Ureter (tissue), 1 donor: ENCODE measurements around the gene KCNJ15. TPM values are rescaled to one million over a fixed set of nuclear protein-coding genes. Genes with fewer than 3 reads are reported as not detected.

Experiments used
- DNase-seq: peaks from one replicate; pipeline ENCODE4 v3.0.0-alpha.2; 2020; ENCODE audit warnings: low spot score
- total RNA-seq: library from RNA; stranded (reverse); gene quantifications from one replicate; pipeline ENCODE4 v1.2.4, GENCODE V29; 2023
- donor health status: DM: yes; HTN: yes; CAD: no.

Gene KCNJ15
- total RNA-seq, 1 donor from 2014 or later: 58.5 TPM

DNA sequence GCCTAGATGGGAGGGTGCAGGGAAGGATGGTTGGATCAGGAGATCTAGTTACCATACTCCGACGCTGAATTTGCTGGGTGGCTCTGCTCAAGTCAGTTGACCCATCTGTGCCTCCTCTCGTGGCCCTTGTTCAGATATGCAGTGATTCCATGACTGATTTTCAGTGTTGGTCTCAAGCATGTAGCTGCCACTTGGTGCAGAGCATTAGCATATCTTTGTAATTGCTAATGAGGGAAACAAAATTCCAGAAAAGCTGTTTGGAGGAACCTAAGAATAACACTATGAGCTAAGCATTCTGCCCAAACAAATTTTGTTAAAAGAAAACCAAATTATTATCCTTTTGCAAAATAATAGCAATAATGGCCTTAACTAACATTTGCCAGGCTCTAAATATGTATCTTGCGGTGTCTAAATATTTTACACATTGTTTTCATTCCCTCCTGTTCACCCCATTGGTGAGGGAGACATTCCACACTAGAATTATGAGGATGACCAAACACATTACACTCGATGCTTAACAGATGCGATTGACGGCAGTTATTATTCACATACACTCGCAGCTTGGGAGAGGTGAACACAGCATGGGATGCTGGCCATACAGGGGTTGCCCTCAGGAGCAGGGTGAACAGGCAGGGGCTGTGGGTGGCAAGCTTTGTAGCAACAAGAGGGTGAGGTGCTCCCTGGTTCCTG lies 69.1 kb downstream of the KCNJ15 start:
- no peak for DNase-seq

DNA sequence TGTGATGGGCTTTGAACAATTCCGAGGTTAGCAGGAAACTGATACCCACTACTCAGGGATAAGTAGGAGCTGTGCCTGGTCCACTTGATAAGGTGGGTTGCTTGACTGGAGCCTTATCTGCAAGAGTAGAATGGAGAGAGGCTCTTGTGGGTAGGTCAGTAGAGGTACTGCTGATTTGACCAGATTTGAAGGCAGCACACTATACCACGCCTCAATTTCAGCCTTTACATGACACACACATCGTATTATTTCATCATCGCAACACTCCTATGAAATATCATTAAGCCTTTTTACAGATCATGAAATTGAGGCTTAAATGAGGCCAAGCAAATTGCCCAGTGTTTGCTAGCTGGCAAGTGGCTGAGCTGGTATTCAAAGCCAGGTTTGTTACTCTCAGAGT lies 69.6 kb downstream of the KCNJ15 start:
- no peak for DNase-seq

DNA sequence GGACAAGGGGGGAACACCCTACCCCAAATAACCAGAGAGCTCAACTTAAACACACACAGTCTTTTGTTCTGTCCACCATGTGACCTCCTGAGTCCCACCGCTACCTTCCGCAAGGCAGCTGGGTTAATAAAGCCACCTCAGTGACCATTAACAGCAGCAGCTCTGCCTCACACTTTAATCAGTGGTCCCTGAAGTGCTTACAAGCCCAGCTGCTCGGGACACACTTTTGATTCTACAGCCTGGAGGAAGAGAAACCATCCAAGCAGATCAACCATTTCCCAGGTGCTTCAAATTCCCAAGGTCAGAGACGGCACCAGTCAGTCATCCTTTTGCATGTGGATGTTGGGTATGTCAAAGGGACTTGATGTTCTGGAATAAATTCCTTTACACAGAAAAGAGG lies 70.1 kb downstream of the KCNJ15 start:
- DNase-seq: no peak

DNA sequence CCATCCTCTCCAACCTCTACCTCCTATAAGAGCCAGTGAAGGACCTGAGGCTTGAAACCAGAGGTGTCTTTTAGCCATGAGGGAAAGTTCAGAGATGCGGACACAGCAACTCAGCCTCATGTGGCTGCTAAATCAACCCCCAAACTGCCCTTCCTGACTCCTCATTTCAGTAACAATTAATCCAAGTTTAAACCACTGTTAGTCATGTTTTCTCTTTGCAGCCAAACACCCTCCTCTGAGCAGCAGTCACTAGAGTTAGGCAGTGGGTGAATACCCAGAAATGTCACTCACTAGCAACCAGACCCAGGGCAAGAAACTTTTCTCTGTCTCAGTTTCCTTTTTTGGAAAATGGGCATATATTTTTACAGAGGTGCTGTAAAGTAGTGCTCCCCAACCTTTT lies 71.2 kb downstream of the KCNJ15 start:
- no peak for DNase-seq

DNA sequence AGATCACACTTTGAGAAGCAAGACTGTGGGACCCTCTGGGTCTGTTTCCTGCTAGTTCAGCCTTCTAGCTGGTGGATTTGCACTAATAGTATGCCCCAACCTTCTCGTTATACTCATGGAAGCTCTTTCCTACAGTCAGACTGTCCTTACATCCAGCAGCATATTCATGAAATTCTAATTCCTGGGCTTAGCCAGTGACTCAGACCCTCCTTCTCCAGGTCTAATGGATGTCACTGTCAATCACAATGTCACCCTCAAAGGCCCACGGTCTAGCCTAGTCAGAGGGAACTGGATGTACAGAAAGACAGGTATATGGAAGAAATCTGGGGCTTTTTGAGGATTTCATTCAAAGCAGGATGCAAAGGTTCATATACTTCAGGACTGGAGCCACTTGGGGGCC lies 72.4 kb downstream of the KCNJ15 start:
- DNase-seq: no peak

DNA sequence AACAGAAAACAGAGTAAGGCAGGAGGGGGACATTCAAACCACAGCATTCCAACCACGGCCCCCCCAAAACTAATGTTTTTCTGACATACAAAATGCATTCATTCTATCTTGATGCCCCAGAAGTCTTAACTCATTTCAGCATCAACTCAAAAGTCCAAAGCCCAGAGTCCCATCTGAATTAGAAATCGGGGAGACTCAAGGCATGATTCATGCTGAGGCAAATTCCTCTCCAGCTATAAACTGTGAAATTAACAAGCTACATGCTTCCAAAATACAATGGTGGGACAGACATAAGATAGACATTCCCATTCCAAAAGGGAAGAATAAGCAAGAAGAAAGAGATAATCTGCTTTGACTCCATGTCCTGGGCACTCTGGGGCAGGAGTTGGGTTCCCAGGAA lies 73.9 kb downstream of the KCNJ15 start:
- DNase-seq: no peak

DNA sequence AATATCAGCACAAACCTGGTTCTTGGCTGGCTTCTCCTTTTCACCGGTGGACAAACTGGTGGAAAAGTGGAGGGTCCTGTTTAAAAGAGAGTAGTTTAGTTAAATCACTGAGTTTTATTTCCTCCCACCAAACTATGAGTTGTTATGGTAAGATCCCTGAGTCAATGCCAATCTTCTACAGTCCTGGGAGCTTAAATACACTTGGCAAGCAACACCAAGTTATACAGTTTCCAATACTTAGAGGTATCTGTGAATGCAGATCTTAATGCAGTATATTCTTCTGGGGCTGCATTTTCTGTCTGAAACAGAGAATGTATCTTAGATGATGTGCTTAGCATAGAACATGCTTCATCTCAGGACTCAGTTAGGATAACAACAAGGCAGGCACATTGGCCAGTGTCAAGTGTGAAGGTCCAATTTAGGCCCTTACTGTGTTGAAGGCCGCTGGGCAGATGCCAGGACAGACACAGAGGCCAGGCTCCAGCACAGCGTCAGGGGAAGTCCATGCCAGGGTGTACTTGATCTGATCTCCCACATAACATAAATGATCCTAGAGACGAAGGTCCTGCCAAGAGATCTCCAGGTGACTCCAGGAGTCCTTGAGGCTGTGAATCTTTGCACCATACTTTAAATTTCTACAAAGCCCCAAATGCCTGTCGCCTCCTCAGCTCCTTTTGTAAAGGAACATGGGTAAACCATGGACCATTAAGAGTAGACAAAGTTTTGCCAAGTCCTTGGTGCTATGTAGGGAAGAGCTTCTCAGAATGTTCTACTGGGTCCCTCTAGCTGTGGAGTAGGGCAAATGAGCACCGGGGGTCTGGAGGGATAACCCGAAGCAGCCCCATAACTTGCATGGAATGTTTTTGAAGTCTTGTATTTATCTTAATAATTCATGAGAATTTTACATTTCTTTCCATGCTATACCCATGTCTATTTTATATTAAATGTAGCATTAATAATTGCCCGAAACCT lies 76.8 kb downstream of the KCNJ15 start:
- DNase-seq: no peak

DNA sequence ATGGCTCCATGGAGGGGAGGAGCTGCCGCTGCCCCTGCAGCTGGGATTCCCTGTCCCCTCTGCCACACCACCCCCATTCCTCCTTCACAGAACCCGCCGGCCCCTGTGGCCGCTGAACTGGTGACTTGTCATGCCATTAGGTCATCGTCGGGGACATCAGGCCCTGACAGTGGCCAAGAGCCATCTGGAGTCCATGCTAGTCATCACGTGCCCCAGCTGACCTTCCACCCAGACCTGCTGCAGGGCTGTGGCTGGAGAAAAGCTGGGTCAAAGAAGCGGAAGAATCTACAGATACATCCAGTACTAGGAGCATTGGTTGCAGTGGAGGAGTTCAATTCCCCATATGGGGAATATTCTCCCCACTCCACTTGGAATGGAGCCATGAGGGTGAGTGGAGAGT lies 78.1 kb downstream of the KCNJ15 start:
- DNase-seq: no peak

DNA sequence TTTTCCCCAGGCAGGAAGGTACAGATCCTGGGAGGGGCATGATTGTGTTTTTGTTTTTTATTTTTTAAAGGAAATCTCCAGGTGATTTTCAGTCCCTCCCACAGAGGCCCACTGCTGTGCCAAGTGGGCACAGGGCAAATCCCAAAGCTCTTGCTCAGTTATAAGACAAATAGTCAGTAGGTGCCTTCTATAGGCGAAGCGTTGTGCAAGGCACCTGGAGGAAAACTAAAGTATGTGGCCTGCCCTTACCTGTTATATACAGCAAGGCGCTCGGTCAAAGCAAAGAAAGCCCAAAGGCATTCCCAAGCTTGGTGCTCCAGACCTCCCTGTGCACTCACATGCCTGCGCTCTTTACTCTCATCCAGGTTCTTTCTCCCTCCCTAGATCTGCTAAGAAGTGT lies 81.0 kb downstream of the KCNJ15 start:
- no peak for DNase-seq

DNA sequence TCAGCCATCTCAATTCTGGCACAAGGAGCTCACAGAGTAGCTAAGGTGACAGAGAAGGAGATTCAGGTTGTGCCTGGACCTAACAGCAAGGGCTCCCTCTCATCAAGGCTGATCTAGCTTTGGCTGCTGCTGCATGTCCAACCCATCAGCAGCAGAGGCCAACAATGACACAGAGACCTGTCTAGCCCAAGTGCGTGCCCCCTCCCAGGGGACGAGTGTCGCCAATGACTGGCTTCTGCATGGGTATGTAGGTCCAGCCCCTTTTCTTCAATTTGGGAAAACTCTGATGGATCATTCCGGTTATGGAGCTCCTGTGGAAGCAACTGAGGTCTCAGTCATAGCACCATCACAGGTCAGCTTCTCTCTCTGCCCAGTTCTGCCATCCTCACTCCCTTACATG lies 83.3 kb downstream of the KCNJ15 start:
- DNase-seq: no peak

DNA sequence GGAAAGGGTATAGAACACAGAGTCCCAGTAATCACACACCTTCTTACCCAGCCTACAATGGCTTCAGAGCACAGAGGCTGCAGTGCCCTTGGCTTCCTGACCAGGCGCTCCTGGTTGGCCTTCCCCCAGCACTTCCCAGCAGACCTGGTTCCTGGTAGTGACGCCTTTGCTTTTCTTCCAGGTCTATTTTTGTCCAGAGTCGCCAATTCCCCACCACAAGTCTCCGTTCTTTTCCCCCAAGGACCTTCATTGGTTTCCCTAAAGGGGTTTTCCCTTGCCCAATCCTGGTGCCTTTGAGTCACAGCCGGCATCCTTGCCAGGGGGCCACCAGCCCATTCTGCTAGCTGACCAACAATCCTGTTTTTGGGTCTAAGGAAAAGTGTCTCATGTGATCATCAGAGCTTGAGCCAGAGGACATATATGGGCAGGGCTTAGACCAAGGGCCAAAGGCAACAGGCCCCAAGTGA lies 84.8 kb downstream of the KCNJ15 start:
- no peak for DNase-seq

DNA sequence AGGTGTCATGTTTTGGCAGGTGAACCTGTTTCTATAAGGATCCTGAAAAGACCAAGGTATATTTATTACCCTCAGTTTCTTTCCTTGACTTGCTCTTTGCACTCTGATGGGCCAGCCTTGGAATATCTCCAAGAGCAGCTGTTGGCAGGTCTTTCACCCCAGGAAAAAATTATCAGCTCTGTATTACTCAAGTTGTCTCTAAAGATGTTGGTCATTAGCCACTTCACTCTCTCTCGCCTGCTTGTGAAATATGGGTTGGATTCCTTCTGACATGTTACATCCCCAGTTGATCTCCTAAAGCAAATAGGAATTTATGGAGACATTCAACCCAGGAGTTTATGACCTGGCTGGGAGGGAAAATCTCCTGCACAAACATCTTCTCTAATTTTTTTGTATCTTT lies 85.9 kb downstream of the KCNJ15 start:
- DNase-seq: no peak

DNA sequence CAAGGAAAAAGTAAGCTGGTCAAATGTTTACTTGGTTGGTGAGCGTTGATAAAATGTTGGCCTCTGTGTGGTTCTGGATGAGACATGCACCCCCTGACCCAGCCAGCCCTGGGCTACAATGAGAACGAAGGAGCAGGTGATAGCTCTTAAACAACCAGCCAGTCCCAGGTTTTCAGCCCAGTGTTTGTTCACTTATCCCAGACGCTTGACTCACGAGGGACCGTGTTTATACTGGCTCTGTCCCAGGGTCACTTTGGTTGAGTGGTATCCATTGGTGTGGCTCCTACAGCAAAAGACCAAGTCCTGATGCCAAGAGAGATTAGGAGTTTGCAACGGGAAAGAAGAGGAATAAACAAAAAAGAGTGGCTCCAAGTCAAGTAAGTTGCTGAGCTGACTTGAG lies 86.9 kb downstream of the KCNJ15 start:
- DNase-seq: peak; percentile 70

DNA sequence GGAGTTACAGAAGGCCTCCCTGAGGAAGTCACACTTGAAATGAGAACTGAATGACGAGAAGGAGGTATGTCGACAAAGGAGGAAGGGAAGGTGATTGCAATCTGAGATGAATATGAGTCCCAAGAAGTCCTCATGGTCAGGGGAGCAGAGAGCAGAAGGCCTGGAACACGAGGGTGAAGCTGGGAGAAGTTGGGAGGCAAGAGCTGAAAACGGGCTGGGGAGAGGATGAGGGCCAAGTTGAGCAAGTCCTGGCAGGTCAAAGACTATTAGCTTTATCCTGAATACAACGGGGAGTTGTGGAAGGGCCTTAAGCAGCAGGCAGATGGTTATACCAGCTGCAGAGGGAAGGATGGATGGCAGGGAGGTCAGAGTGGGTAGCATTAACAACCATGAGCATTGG lies 89.5 kb downstream of the KCNJ15 start:
- DNase-seq: no peak

DNA sequence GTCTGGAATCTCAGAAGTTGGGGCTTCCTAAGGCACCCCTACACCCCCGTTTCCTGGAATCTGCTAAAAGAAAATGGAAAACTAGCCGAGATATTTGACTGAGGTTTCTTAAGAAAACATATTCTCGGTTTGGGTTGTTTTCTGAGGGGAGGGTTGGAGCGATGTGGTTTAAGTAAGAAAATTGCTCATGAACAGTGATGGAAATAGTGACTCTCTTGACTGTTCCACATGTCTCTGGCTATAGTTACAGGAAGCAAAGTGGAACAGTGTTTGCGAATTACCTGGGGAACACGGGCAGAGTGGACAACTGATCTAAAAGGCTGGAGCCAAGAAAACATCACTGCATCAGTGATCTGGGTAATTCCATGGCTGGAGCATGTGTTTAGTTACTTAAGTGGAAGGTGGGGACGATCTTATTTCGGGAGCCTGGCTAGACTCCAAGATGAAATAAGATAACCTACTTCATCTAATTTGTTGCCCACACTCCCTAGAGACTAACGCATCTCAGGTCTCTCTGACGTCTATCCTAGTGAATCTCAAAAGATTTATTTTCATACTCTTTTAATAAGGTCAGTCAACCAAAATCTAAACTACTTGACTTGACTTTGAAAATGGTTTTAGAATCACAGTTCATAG lies 92.4 kb downstream of the KCNJ15 start:
- DNase-seq: peak; percentile 24

DNA sequence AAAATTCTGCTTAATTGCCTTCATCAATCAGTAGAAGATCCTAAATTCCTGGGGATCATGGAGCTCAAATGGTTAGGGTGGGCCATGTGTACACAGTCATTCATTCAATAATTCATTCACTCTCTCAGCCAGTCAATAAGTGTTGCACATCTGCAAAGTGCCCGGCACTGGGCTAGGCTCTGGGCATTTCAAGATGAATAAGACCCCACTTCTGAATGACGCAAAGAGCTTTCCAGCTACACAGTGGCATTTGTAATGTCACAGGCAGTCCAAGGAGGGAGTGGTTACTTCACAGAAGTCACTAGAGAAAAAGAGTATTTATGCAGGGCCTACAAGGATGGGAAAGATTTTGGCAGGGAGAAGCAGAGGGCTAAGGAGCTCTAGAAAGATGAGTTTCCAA lies 93.2 kb downstream of the KCNJ15 start:
- no peak for DNase-seq

DNA sequence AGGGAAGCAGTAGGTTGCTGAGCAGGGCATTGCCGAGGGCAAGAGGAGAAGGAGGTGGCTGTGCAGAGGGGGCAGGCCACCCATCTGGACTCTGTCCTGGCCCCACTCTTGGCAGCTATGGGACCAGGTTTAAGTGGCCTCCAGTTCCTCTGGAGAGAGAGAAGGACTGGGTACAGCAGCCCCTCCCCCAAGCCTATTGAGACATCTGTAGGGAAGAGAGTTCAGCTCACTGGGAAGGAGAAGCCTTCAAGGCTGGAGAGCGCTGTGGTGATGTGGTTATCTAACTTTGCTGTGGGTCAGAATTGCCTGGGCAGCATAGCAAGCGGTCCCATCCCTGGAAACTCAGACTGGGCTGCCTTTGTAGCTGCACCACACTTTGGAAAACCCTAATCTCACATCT lies 93.9 kb downstream of the KCNJ15 start:
- DNase-seq: no peak

DNA sequence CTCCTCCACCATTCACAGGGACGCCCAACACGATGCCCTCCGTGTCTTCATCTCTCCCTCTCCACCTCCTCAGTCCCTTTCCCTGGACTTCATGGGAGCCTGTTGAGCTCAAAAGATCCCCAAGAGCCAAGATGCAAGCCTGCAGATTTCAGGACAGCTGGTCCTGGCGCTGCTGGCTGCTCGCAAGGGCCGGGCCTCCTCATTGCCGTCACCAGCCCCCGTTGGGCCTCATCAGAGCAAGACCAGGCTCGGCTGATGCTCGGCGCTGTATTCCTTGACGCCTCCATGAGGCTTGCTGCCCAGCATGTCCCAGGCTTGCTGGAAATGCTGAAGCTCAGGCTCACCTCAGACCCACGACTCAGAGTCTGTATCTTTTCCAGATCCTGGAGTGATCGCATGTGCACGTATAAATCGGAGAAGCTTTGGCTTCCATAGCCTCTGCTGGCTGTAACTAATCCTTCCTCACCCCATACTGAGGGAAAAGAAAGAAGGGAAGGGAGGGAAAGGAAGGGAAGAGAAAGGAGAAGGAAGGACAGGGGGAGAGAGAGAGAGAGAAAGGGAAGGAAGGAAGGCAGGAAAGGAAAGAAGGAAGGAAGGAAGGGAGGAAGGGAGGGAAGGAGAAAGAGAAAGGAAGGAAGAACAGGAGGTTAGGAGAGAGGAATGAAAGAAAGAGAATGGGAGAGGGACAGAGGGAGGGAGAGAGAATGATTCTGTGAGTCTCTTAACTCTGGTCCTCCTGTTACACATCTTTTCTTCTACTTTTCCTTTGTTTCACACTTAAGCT lies 94.6 kb downstream of the KCNJ15 start:
- no peak for DNase-seq

DNA sequence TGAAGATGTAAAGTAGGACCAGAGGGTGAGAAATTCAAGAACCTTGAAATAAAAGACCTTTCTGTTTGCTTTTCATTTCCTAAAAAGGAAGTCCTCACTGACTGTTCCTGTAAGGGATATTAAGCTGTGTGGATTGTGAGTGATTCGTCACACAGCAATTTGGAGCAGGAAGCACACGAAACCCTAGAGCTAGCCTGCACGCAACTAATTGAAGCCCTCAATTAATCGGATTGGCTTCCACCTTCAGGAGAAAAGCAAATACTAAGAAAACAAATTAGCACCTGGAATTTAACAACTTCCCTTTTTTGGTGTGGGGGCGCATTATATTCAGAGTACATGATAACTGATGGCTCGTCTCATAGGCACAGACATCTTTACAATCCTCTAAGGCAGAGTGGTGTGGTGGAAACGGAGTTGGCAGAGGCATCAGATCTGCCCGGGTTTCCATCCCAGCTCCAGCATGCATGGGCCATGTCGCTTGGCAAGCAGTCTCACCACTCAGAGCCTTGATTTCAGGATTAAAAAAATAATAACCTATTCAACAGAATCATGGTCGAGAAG lies 95.2 kb downstream of the KCNJ15 start:
- peak; percentile 36 for DNase-seq

DNA sequence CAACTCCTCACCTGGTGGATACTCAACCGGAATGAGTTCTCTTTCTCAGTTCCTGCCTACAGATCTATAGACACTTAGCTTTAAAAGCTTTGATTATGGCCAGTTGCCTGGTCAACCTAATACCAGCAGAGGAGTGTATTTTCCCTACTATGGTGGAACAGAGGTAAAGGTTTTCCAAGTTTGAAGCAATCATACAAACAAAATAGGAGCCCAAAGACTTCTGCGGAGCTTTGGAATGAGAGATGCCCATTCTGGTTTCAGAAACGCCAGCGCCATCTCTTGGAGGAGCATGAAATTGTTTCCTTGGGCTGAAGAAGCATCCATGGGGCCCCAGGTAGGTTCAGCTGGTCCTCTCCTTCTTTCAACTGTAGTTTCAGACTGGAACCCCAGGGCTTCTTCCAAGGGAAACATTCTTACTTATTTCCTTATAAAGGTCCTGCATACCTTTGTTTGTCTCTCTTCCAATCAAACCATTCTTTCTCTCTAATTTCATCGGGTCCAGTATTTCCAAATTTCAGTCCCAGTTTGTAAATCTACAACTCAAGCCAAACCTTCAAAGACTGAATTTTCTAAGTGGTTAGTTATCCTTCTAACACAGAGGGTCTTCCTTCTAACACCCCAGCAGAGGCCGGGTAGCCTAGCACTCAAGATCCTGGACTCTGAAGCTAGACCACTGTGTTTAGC lies 95.9 kb downstream of the KCNJ15 start:
- DNase-seq: peak; percentile 56

DNA sequence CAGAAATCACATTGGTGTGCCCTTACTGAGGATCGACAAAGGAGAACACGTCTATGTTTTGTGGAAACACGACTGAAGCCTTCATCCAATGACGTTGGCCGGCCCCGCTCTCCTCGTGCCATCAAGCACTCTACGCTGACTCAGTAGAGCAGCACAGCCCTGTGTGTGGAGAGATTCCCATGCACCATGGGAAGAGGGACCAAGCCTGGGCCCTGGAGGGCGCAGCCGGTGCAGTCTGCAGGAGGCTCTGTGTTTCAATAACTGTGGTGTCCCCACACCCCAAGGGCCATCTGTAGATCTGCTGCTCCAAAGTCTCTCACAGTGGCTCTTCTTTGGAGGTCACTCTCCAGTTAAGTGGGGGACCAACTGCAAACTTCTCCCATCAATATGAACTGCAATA lies 97.4 kb downstream of the KCNJ15 start:
- DNase-seq: peak; percentile 28
